Measurements from ENCODE around the gene C1orf21.

C1orf21 gene

DNA sequence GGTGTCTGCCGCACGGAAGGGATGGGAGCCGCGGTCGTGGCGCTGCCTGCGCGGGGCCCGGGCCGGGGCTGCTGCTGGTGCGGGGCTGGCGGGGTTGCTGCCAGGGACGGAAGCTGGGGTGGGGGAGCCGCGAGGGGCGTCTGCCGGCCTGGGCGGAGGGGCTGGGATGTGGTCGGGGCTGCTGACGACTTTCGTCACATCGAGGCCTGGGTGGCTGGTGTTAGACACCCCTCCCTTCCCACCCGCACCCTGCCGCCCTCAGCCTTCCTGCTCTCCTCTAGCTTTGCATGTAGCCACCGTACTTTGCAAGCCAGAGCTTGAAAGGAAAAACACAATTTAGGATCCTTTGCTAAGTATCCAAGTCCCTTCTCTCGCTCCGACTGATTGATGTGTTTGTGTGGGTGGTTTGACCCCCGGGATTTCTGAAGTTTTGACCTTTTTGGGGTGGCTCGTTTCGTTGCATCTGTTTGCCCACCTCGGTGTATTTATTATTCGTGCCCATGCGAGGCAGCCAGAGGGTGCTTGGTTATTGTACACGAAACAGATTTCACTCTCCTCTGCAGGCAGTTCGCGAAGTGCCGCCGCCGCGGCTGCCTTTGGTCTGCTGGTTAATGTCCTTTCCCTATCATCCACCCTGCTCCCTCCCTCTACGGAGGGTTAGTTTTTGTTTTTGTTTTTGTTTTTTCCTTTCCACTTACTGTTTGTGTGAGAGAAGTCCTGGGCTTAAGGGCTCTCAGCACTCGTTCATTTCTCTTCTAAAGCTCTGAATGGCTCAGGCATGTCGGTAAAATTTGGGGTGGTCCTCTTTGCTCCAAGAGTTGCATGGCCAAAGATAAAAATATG, 868 bp downstream of the C1orf21 start:
- Histone ChIP-seq H3K4me3 (ENCODE audit: low read length) (peak overlapping the region; percentile 96), H3K9ac (ENCODE audit: low read depth, low read length) (peak overlapping the region; percentile 81; the same call in 1 of the 2 replicates), H3K27ac (ENCODE audit: low read length) (no peak overlapping the region), H3K36me3 (ENCODE audit: insufficient read depth, low read depth, low read length) (no peaks in the 10 kb centered on the region), H3K4me1 (ENCODE audit: insufficient read depth, low read length) (peaks cover 38% of the 10 kb centered on the region; the same call in 1 of the 2 replicates), H3K9me3 (ENCODE audit: insufficient read depth, low read depth, low read length) (no peaks in the 10 kb centered on the region), H3K27me3 (ENCODE audit: insufficient read depth, low read length) (peaks cover 23% of the 10 kb centered on the region)

DNA sequence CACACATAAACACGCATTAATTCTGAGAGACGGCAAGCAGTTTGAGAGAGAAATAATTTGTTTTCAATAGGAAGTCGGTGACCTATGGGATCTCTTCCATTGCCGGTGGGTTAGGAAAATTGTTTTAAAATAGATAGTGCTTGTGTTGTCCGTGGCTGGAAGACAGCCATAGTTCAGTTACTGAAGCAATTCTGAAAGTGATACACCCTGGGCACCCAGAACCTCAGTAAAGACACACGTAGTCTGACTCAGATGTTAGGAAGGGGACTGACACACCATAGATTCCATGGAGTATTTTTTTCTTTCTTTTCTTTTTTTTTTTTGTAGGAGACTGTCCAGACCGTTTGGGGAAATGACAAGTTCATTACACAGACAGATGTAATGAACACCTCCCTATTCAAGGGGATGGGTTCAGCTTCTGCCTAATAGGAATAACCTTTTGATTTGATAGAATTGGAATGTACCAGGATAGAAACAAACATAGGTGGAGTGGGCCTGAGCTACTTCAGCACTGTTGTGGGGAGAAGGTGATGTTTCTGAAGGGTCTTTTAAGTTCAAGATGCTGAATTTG, 1.6 kb downstream of the C1orf21 start:
- no peaks in the 10 kb centered on the region for H3K9me3 ChIP-seq (ENCODE audit: insufficient read depth, low read depth, low read length)
- H3K27me3 ChIP-seq (ENCODE audit: insufficient read depth, low read length), result peaks cover 23% of the 10 kb centered on the region
- H3K4me1 ChIP-seq (ENCODE audit: insufficient read depth, low read length), result peaks cover 33% of the 10 kb centered on the region; the same call in 1 of the 2 replicates
- H3K4me3 ChIP-seq (ENCODE audit: low read length), result peak overlapping the region; percentile 96
- no peak overlapping the region for H3K27ac ChIP-seq (ENCODE audit: low read length)
- H3K9ac ChIP-seq (ENCODE audit: low read depth, low read length), result peak overlapping the region; percentile 81; the same call in 1 of the 2 replicates
- no peaks in the 10 kb centered on the region for H3K36me3 ChIP-seq (ENCODE audit: insufficient read depth, low read depth, low read length)

DNA sequence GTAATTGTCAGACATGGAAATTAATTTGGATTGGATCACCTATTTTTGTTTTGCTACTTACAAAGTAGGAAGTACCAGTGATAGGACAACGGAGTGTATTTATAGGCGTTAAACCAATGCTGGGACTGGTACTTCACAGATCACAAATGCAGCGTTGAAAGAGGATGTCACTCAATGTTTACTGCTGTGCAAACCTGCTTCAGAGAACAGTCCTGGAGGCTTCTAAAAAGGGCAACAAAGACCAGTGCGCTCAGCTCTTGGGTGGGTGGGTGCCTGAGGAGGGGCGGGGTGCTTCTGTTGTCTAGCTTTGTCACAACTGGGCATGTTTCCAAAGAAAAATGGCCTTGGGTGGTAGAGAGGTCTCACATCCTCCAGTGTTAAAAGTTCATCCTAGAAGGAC, 2.1 kb downstream of the C1orf21 start:
- Histone ChIP-seq H3K36me3 (ENCODE audit: insufficient read depth, low read depth, low read length) (no peaks in the 10 kb centered on the region), H3K4me3 (ENCODE audit: low read length) (peak overlapping the region; percentile 96), H3K4me1 (ENCODE audit: insufficient read depth, low read length) (peaks cover 36% of the 10 kb centered on the region; the same call in 1 of the 2 replicates), H3K9ac (ENCODE audit: low read depth, low read length) (peak overlapping the region; percentile 81; the same call in 1 of the 2 replicates), H3K27me3 (ENCODE audit: insufficient read depth, low read length) (peaks cover 23% of the 10 kb centered on the region), H3K27ac (ENCODE audit: low read length) (no peak overlapping the region), H3K9me3 (ENCODE audit: insufficient read depth, low read depth, low read length) (no peaks in the 10 kb centered on the region)

DNA sequence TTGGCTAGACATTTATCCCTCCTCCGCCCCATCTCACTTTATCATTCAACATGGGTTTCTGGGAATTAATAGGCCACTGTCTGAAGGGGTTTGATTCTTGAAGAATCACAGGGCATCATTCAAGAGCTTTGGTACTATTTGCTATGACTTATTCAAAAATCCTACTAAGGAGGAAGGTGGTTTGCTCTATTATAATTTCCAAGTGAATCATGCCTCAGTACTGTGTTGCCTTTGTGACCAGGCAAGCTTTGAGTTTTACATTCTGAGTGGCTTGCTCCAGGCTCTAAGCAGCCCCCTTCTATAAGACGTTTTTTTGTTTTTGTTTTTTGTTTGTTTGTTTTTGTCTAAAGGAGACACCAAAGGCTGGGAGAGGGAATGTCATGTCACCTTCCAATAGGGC, 2.6 kb downstream of the C1orf21 start:
- H3K27ac ChIP-seq (ENCODE audit: low read length), result no peak overlapping the region
- H3K4me3 ChIP-seq (ENCODE audit: low read length), result no peak overlapping the region
- H3K9me3 ChIP-seq (ENCODE audit: insufficient read depth, low read depth, low read length), result no peaks in the 10 kb centered on the region
- H3K27me3 ChIP-seq (ENCODE audit: insufficient read depth, low read length), result peaks cover 23% of the 10 kb centered on the region
- peaks cover 34% of the 10 kb centered on the region; the same call in 1 of the 2 replicates for H3K4me1 ChIP-seq (ENCODE audit: insufficient read depth, low read length)
- no peaks in the 10 kb centered on the region for H3K36me3 ChIP-seq (ENCODE audit: insufficient read depth, low read depth, low read length)
- H3K9ac ChIP-seq (ENCODE audit: low read depth, low read length), result no peak overlapping the region

DNA sequence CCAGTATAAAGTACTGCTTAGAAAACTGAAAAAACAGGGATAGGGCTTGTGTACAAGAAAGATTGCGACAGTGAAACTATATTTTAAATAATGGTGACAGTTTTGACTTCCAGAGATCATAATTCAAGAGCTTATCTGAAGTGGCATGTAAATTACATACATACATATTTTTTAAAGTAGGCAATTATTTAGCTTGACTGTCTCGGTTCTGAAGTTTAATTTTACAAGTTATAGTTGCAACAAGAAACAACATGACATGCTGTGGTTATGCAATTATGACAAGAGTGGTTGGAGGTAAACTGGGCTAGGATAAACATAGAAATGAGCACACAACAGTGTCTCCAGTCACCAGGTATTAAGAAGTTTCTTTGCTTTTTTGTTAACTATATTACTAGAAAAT, 4.1 kb downstream of the C1orf21 start:
- Histone ChIP-seq H3K36me3 (ENCODE audit: insufficient read depth, low read depth, low read length) (no peaks in the 10 kb centered on the region), H3K9me3 (ENCODE audit: insufficient read depth, low read depth, low read length) (no peaks in the 10 kb centered on the region), H3K27me3 (ENCODE audit: insufficient read depth, low read length) (peaks cover 13% of the 10 kb centered on the region), H3K27ac (ENCODE audit: low read length) (no peak overlapping the region), H3K4me3 (ENCODE audit: low read length) (no peak overlapping the region), H3K9ac (ENCODE audit: low read depth, low read length) (no peak overlapping the region), H3K4me1 (ENCODE audit: insufficient read depth, low read length) (peaks cover 21% of the 10 kb centered on the region; the same call in 1 of the 2 replicates)

DNA sequence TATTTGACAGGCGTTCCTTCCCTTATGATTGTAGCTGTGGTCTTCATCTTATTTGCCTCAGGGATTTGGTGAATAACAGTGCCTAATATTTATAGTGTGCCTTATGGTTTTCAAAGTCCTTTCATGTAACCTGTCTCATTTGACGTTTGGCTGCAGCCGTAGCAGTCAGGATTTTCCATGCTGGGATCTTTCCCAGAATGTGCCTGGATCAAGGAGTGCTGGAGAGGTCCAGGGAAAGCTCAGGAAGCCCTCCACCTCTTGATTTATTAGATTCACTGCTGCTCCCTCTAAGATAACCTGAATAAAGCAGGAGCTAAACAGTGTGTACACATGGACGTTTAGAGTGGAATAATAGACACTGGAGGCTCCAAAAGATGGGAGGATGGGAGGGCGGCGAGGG, 5.2 kb downstream of the C1orf21 start:
- Histone ChIP-seq H3K9ac (ENCODE audit: low read depth, low read length) (no peak overlapping the region), H3K4me1 (ENCODE audit: insufficient read depth, low read length) (peaks cover 21% of the 10 kb centered on the region; the same call in 1 of the 2 replicates), H3K36me3 (ENCODE audit: insufficient read depth, low read depth, low read length) (no peaks in the 10 kb centered on the region), H3K9me3 (ENCODE audit: insufficient read depth, low read depth, low read length) (no peaks in the 10 kb centered on the region), H3K27ac (ENCODE audit: low read length) (no peak overlapping the region), H3K27me3 (ENCODE audit: insufficient read depth, low read length) (peaks cover 12% of the 10 kb centered on the region; the same call in 1 of the 2 replicates), H3K4me3 (ENCODE audit: low read length) (no peak overlapping the region)

DNA sequence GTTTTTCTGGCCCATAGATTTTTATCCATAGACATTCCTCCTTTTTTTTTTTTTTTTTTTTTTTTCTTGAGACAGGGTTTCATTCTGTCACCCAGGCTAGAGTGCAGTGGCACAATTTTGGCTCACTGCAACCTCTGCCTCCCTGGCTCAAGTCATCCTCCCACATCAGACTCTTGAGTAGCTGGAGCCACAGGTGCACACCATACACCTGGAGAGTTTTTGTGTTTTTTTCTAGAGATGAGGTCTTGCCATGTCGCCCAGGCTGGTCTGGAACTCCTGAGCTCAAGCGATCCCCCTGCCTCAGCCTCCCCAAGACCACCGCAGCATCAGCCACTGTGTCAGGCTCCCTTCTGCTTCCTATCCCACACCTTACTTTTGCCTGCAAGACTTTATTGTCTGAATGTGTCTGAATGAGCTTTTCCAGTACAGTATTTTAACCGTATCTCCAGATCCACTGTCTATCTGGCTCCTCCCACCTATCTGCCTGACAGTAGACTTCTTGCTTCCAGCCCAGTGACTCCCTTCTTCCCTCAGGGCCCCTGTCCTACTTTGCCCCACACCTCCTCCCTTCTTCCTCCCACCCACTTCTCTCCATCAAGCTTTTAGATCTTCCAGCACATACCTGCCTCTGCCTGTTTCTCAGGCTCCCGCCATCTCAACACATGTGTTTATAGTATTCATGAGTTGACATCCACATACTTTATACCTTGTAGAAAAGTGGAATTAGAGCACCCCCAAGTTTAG, 6.1 kb downstream of the C1orf21 start:
- H3K9ac ChIP-seq (ENCODE audit: low read depth, low read length), result no peak overlapping the region
- H3K36me3 ChIP-seq (ENCODE audit: insufficient read depth, low read depth, low read length), result no peaks in the 10 kb centered on the region
- H3K27ac ChIP-seq (ENCODE audit: low read length), result no peak overlapping the region
- H3K4me1 ChIP-seq (ENCODE audit: insufficient read depth, low read length), result peaks cover 21% of the 10 kb centered on the region; the same call in 1 of the 2 replicates
- no peaks in the 10 kb centered on the region for H3K9me3 ChIP-seq (ENCODE audit: insufficient read depth, low read depth, low read length)
- H3K4me3 ChIP-seq (ENCODE audit: low read length), result no peak overlapping the region
- peaks cover 9% of the 10 kb centered on the region; the same call in 1 of the 2 replicates for H3K27me3 ChIP-seq (ENCODE audit: insufficient read depth, low read length)

DNA sequence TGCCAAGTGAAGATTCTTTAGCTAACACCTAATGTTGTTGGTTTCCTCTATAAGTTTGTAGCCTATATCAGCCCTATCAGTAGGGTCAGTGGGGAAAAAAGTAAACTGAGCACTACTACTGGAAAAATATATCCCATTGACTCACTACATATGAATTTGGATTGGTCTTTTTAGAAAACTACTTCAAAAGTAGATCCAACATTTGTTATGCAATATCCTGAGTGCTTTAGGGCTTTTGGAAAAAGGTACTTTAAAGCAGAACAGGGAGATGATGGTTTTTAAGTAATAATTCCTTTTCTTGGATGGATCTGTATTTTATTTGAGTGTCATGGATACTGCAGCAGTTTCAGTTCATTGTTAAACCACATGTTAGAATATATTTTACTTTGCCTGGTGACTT, 7.1 kb downstream of the C1orf21 start:
- no peaks in the 10 kb centered on the region for H3K9me3 ChIP-seq (ENCODE audit: insufficient read depth, low read depth, low read length)
- no peaks in the 10 kb centered on the region for H3K27me3 ChIP-seq (ENCODE audit: insufficient read depth, low read length)
- peaks cover 14% of the 10 kb centered on the region; the same call in 1 of the 2 replicates for H3K4me1 ChIP-seq (ENCODE audit: insufficient read depth, low read length)
- no peaks in the 10 kb centered on the region for H3K36me3 ChIP-seq (ENCODE audit: insufficient read depth, low read depth, low read length)
- no peak overlapping the region for H3K27ac ChIP-seq (ENCODE audit: low read length)
- H3K9ac ChIP-seq (ENCODE audit: low read depth, low read length), result no peak overlapping the region
- no peak overlapping the region for H3K4me3 ChIP-seq (ENCODE audit: low read length)

DNA sequence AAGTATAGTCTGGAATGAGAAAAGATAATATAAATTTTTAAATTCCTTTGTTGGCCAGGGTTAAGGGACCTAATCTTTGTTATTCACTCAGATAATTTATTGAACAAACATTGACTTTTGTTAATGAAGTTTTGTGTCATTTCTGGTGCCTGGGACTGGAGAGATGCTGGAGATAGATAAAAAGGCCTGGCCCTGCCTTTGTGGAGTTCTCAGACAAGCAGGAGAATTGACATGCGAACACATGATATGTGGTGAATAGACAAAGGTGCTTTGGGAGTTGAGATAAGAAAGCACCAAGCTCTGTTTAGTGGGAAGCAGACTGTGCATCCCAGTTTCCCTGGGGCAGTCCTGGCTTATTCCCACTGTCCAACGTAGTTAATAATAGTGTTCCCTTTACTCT, 8.5 kb downstream of the C1orf21 start:
- Histone ChIP-seq H3K27ac (ENCODE audit: low read length) (no peak overlapping the region), H3K36me3 (ENCODE audit: insufficient read depth, low read depth, low read length) (no peaks in the 10 kb centered on the region), H3K9me3 (ENCODE audit: insufficient read depth, low read depth, low read length) (no peaks in the 10 kb centered on the region), H3K9ac (ENCODE audit: low read depth, low read length) (no peak overlapping the region), H3K4me3 (ENCODE audit: low read length) (no peak overlapping the region), H3K27me3 (ENCODE audit: insufficient read depth, low read length) (no peaks in the 10 kb centered on the region), H3K4me1 (ENCODE audit: insufficient read depth, low read length) (peaks cover 20% of the 10 kb centered on the region; the same call in 1 of the 2 replicates)

DNA sequence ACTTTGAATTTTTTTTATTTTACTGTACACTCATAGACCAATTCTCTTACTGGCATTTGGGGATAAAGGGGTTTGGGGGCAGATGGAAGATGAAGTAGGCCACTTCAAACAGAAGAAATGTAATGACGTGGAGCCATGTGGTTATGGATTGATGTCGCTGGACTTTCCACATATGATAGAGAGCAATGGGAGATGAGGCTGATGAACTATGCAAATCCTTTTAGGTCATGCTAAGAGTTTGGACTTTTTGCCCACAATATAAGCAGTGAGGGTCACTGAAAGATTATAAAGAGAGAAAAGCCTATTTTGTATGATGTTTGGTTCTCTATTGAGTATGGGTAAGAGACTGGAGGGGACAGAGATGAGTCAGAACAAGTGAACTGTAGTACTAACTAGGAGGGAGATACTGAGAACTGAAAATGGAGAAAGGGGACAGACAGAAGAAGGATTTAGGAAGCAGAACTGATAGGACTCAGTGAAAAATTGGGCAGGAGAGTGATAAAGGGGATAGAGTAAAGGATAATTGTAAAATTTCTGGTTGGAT, 9.2 kb downstream of the C1orf21 start:
- Histone ChIP-seq H3K9ac (ENCODE audit: low read depth, low read length) (no peak overlapping the region), H3K9me3 (ENCODE audit: insufficient read depth, low read depth, low read length) (no peaks in the 10 kb centered on the region), H3K4me3 (ENCODE audit: low read length) (no peak overlapping the region), H3K4me1 (ENCODE audit: insufficient read depth, low read length) (peaks cover 19% of the 10 kb centered on the region; the same call in 1 of the 2 replicates), H3K36me3 (ENCODE audit: insufficient read depth, low read depth, low read length) (no peaks in the 10 kb centered on the region), H3K27me3 (ENCODE audit: insufficient read depth, low read length) (no peaks in the 10 kb centered on the region), H3K27ac (ENCODE audit: low read length) (no peak overlapping the region)

DNA sequence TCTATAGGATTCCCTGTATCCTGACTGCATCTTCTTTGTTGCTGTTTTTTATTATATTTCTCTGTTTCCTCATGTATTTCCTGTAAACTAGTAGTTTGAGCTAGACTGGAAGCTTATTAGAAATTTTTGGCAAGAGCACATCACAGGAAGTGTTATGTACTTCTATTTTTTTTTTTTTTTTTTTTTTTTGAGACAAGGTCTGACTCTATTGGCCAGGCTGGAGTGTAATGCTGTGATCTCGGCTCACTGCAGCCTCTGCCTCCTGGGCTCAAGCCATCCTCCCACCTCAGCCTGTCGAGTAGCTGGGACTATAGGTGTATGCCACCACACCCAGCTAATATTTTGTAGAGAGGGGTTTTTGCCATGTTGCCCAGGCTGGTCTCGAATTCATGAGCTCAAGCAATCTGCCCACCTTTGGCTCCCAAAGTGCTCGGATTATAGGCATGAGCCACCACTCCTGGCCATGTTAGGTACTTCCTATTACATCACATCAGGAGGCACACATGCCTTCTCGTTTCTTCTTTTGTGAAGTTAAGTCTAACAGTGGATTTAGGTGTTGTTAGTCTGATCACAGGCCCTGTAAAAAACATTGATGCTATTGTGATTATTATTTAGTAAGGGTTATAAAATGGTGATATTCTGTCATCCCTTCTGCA, 12.5 kb downstream of the C1orf21 start:
- no peaks in the 10 kb centered on the region for H3K27me3 ChIP-seq (ENCODE audit: insufficient read depth, low read length)
- H3K4me1 ChIP-seq (ENCODE audit: insufficient read depth, low read length), result peaks cover 9% of the 10 kb centered on the region; the same call in 1 of the 2 replicates
- H3K27ac ChIP-seq (ENCODE audit: low read length), result peak overlapping the region; percentile 5
- H3K36me3 ChIP-seq (ENCODE audit: insufficient read depth, low read depth, low read length), result no peaks in the 10 kb centered on the region
- peak overlapping the region; percentile 7; the same call in 1 of the 2 replicates for H3K9ac ChIP-seq (ENCODE audit: low read depth, low read length)
- H3K9me3 ChIP-seq (ENCODE audit: insufficient read depth, low read depth, low read length), result no peaks in the 10 kb centered on the region
- H3K4me3 ChIP-seq (ENCODE audit: low read length), result no peak overlapping the region

All from iPS-20b (cell line).